Activated B cell treated with CpG ODN at 0.5 μM for 24 hours (primary cell): ENCODE measurements around the gene MPPED1. TPM values are rescaled to one million over a fixed set of nuclear protein-coding genes. Genes with fewer than 3 reads are reported as not detected.

ENCODE experiments used
- ATAC-seq: fragments of 200-7000 bp; cut with Tn5 transposase; one replicate; pipeline ENCODE4 v1.10.0; 2021; ENCODE audit warnings: low read depth, mild to moderate bottlenecking, moderate library complexity
- CTCF ChIA-PET: fragments of 350-600 bp; sonication (Branson Sonifier 250); formaldehyde crosslinking; loops from one replicate; lab custom pipeline; 2021; ENCODE audit warnings: antibody characterized with exemption; lab: Charles Lee
- POLR2A ChIA-PET: fragments of 350-600 bp; sonication (Branson Sonifier 250); formaldehyde crosslinking; loops from one replicate; lab custom pipeline; 2021; ENCODE audit warnings: antibody characterized with exemption; lab: Charles Lee
- DNase-seq: peaks from one replicate; pipeline ENCODE4 v3.0.0; 2022
- H3K27ac Mint-ChIP-seq: one replicate; pipeline ENCODE4 v1.8.0; 2020; ENCODE audit warnings: mixed read lengths
- H3K27me3 Mint-ChIP-seq: one replicate; pipeline ENCODE4 v1.8.0; 2021; ENCODE audit warnings: mixed read lengths
- H3K36me3 Mint-ChIP-seq: one replicate; pipeline ENCODE4 v1.8.0; 2021; ENCODE audit warnings: low read depth, mixed read lengths
- H3K4me1 Mint-ChIP-seq: one replicate; pipeline ENCODE4 v1.8.0; 2021; ENCODE audit warnings: mixed read lengths
- H3K4me3 Mint-ChIP-seq: one replicate; pipeline ENCODE4 v1.8.0; 2020; ENCODE audit warnings: mild to moderate bottlenecking, mixed read lengths
- H3K9me3 Mint-ChIP-seq: one replicate; pipeline ENCODE4 v1.8.0; 2020; ENCODE audit warnings: mixed read lengths
- intact Hi-C: fragments of 100-400 bp; cut with micrococcal nuclease; formaldehyde crosslinking; loops from one replicate; pipeline ENCODE4 v1.15.1; 2024
- total RNA-seq: library from RNA; stranded (reverse); gene quantifications from 2 replicates; pipeline ENCODE4 v1.2.3, GENCODE V29; 2022
- TF ChIP-seq, protein P1 (sequence below): fragments of 200-600 bp; IDR thresholded peaks from one replicate; pipeline ENCODE4 v1.8.0; 2022; ENCODE audit warnings: antibody characterized with exemption, mild to moderate bottlenecking

The MPPED1 gene
- total RNA-seq, 1 donor from 2014 or later, result not detected

DNA sequence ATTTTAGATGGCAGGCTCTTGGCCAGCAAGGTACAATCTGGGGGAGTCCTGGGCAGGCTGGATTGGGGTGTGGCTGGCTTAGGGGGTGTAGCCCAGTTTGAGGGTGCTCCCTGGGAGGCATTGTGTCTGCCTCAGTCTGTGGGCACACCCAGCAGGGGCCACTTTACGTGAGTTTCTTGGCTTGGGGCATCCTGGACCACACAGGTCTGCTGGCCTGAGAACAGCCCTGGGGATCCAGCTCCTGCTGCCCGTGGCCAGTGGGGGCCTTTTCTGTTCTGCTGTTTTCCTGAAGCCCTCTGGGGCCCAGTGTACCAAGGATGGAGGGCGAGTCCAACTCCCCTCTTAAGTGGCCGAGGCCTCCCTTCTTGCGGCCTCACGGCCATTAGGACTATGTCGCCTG lies 71.9 kb downstream of the MPPED1 start:
- H3K27ac Mint-ChIP-seq, result no peak overlapping the region
- H3K4me3 Mint-ChIP-seq, result no peak overlapping the region
- ChIA-PET CTCF (no interaction called here), POLR2A (no interaction called here)
- H3K27me3 Mint-ChIP-seq, result peaks cover 8% of the 10 kb centered on the region
- no peaks in the 10 kb centered on the region for H3K36me3 Mint-ChIP-seq
- TF ChIP-seq, protein P1, sequence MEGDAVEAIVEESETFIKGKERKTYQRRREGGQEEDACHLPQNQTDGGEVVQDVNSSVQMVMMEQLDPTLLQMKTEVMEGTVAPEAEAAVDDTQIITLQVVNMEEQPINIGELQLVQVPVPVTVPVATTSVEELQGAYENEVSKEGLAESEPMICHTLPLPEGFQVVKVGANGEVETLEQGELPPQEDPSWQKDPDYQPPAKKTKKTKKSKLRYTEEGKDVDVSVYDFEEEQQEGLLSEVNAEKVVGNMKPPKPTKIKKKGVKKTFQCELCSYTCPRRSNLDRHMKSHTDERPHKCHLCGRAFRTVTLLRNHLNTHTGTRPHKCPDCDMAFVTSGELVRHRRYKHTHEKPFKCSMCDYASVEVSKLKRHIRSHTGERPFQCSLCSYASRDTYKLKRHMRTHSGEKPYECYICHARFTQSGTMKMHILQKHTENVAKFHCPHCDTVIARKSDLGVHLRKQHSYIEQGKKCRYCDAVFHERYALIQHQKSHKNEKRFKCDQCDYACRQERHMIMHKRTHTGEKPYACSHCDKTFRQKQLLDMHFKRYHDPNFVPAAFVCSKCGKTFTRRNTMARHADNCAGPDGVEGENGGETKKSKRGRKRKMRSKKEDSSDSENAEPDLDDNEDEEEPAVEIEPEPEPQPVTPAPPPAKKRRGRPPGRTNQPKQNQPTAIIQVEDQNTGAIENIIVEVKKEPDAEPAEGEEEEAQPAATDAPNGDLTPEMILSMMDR, result no peak
- H3K9me3 Mint-ChIP-seq, result no peaks in the 10 kb centered on the region
- intact Hi-C loops, result no loop called here
- DNase-seq, result no peak
- ATAC-seq, result no peak
- H3K4me1 Mint-ChIP-seq, result peaks cover 26% of the 10 kb centered on the region

DNA sequence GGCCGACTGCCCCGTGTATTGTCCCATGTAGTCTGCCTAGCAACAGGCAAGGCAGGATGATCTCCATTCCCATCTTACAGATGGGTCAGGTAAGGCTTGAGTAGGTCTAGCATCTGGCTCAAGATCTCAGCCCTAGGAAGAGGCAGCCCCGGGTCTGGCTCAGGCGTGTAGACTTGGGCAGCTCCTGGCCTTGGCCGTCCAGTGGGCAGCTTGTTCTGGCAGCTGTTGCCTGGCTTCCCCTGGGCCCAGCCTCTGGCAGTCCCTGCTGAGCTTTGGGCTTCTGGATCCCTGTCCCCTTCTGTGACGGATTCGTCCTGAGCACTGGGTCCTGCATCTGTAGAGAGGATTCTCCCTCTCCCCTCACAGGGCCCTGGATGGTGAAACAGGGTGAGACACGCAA lies 72.4 kb downstream of the MPPED1 start:
- intact Hi-C loops, result no loop called here
- no peak for DNase-seq
- ChIA-PET CTCF (no interaction called here), POLR2A (no interaction called here)
- H3K4me3 Mint-ChIP-seq, result no peak overlapping the region
- TF ChIP-seq, protein P1, result no peak
- H3K36me3 Mint-ChIP-seq, result no peaks in the 10 kb centered on the region
- ATAC-seq, result no peak
- H3K9me3 Mint-ChIP-seq, result no peaks in the 10 kb centered on the region
- H3K4me1 Mint-ChIP-seq, result peaks cover 26% of the 10 kb centered on the region
- H3K27me3 Mint-ChIP-seq, result peaks cover 8% of the 10 kb centered on the region
- H3K27ac Mint-ChIP-seq, result no peak overlapping the region

DNA sequence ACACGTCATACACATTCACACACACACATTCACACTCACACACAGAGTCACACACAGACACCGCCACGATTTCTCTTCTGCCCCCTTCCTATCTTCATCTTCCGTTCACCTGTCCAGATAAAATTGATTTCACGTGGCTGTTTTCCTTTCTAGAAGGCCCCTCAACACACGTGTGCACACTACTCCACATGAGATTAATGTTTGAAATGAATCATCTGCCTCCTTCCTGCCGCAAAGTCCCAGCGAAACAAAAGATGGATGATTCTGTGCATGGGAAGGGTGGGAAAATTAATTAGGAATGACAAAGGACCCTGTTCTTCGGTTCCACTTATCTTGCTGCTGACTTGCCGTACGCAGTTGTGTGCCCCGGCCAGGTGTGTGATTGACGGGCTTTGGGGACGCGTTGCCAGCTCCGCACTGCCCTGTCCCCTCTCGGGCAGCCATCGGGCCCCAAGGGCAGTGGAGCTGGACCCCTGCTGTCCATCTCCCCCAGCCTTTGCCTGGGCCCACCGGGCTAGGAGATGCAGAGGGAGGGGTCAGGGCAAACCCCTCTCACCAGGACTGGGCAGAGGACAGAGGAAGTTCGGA lies 73.8 kb downstream of the MPPED1 start:
- CTCF ChIA-PET, result no interaction called here
- POLR2A ChIA-PET, result no interaction called here
- intact Hi-C loops, result no loop called here
- H3K4me3 Mint-ChIP-seq, result no peak overlapping the region
- peaks cover 8% of the 10 kb centered on the region for H3K27me3 Mint-ChIP-seq
- TF ChIP-seq, protein P1, result no peak
- no peak for ATAC-seq
- H3K4me1 Mint-ChIP-seq, result peaks cover 15% of the 10 kb centered on the region
- H3K27ac Mint-ChIP-seq, result no peak overlapping the region
- no peaks in the 10 kb centered on the region for H3K36me3 Mint-ChIP-seq
- DNase-seq, result no peak
- no peaks in the 10 kb centered on the region for H3K9me3 Mint-ChIP-seq

DNA sequence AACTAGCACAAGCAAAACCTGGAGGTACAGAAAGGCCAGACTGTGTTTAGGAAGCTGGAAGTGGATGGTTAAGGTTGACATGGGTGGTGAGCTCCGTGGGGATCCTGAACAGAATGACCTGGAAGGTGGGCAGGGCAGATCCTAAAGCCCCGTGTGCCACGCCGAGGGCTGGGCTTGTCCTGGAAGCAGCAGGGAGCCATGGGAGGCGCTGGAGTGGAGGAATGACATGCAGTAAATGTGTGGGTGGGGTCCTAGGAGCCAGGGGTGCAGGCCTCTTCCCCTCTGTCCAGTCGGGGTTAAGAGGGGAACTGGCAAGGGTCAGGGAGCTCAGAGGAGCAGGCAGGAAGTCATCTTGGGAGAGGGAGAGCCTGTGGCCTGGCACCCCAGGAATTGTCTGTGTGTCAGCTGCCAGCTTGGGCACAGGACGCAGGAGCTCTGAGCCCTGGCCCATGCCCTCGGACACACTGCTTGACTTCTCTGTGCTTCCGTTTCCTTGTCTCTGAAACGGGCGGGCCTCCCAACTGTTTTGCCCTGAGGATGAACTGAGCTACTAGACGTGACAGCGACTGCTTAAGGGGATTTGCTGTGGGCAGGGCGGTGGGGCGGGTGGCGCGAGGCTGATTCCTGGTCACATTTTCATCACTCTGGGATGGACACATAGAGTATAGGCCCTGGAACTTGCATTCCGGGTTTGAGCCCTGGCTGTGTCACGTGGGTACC lies 75.7 kb downstream of the MPPED1 start:
- intact Hi-C loops, result no loop called here
- Mint-ChIP-seq H3K4me3 (no peak overlapping the region), H3K4me1 (no peaks in the 10 kb centered on the region), H3K36me3 (no peaks in the 10 kb centered on the region), H3K9me3 (peaks cover 3% of the 10 kb centered on the region), H3K27me3 (peaks cover 10% of the 10 kb centered on the region), H3K27ac (no peak overlapping the region)
- TF ChIP-seq, protein P1, result no peak
- no peak for ATAC-seq
- CTCF ChIA-PET, result no interaction called here
- POLR2A ChIA-PET, result no interaction called here
- DNase-seq, result no peak

DNA sequence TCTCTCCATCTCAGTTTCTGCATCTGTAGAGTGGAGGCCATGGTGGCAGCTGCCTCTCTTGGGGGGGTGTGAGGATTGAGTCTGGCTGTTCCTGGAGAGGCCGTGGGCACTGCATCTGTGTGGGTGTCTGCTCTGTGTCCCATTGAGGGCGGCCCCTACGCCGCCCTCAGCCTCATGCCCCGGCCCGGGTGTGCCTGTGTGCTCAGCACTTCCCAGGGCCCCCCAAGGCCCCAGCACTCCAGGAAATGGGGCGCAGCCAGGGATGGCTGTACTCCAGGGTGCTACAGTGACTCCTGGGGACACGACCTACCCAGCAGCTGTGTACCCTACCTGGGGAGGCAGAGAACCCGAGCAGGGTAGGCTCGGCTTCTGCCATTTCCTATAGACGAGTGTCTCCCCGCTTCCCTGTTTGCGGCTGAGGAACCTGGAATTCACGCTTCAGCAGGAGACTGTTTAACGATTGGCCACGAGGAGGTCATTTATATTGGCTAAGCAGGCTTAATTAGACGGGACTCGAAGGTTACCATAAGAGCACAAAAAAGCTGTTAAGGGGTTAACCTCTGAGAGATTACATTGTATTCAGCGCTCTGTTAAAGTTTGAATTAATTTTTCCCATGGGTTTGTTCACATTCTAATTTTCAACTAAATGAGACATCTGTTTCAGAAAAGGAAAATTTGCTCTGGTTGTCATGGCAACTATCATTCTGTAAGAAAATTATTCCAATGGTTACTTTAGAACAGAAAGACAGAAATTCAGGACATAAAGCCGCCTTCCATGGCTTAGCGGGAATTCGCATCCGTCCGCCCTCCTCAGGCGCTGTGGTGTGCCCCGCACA lies 76.4 kb downstream of the MPPED1 start:
- no peak for ATAC-seq
- ChIA-PET POLR2A (no interaction called here), CTCF (no interaction called here)
- intact Hi-C loops, result no loop called here
- Mint-ChIP-seq H3K4me1 (no peaks in the 10 kb centered on the region), H3K27me3 (peaks cover 10% of the 10 kb centered on the region), H3K9me3 (peaks cover 3% of the 10 kb centered on the region), H3K4me3 (no peak overlapping the region), H3K36me3 (no peaks in the 10 kb centered on the region), H3K27ac (no peak overlapping the region)
- DNase-seq, result no peak
- TF ChIP-seq, protein P1, result no peak
